Heart left ventricle (tissue), 16 donors: ENCODE data around the gene RNASE8. TPM values are rescaled to one million over a fixed set of nuclear protein-coding genes. Genes with fewer than 3 reads are reported as not detected.

Source experiments
- ATAC-seq, 4 donors: fragments of 200-7000 bp; cut with Tn5 transposase; one replicate each; pipeline ENCODE4 v1.9.1; 2020 to 2022; ENCODE audit warnings: moderate library complexity in 4 of 4, mild to moderate bottlenecking in 3 of 4, moderate number of reproducible peaks in 1 of 4
- DNase-seq, 5 donors: peaks; one replicate each; pipeline ENCODE4 v3.0.0-alpha.2; 2020
- H3K27ac ChIP-seq, 12 donors: fragments of 200-600 bp; sonication (generic) in 4 of 12; one replicate each; pipeline versions ENCODE4 v1.5.0 to v1.8.0; 2016 to 2022; ENCODE audit warnings: mild to moderate bottlenecking in 2 of 12
- H3K27me3 ChIP-seq, 9 donors: fragments of 200-600 bp; sonication (generic) in 2 of 9; one replicate each; pipeline versions ENCODE4 v1.5.1 to v1.8.0; 2016 to 2022; ENCODE audit warnings: mild to moderate bottlenecking in 3 of 9
- H3K36me3 ChIP-seq, 9 donors: fragments of 200-600 bp; sonication (generic) in 2 of 9; one replicate each; pipeline versions ENCODE4 v1.5.0 to v1.8.0; 2018 to 2022; ENCODE audit warnings: mild to moderate bottlenecking in 2 of 9
- H3K4me1 ChIP-seq, 12 donors: fragments of 200-600 bp; sonication (generic) in 4 of 12; one replicate each; pipeline versions ENCODE4 v1.5.0 to v1.8.0; 2016 to 2022; ENCODE audit warnings: mild to moderate bottlenecking in 3 of 12
- H3K4me3 ChIP-seq, 12 donors: fragments of 200-600 bp; sonication (generic) in 4 of 12; one replicate each; pipeline versions ENCODE4 v1.5.0 to v1.8.0; 2017 to 2022; ENCODE audit warnings: mild to moderate bottlenecking in 9 of 12, moderate library complexity in 4 of 12
- H3K9me3 ChIP-seq, 12 donors: fragments of 200-600 bp; sonication (generic) in 4 of 12; one replicate each; pipeline versions ENCODE4 v1.5.0 to v1.8.0; 2016 to 2022; ENCODE audit warnings: mild to moderate bottlenecking in 1 of 12
- POLR2A ChIP-seq, 2 donors: fragments of 450-650 bp; IDR thresholded peaks; one replicate each; pipeline ENCODE4 v1.6.1; 2017; ENCODE audit warnings: antibody characterized with exemption in 2 of 2, mild to moderate bottlenecking in 2 of 2, moderate library complexity in 2 of 2
- WGBS, 4 donors: extraction: QIAGEN DNeasy Blood & Tissue Kit in 2 of 4; methylation state at CpG; one replicate each; pipeline versions ENCODE4 v1.1.5 to v1.1.7; 2013 to 2018; 5-methylcytosine and 5-hydroxymethylcytosine counted together
- intact Hi-C, 10 donors: fragments of 100-400 bp; cut with DNase I; formaldehyde crosslinking; loops; one replicate each; pipeline versions ENCODE4 v1.11.1 to v1.14.2; 2022
- polyA plus RNA-seq, 2 donors: library from polyadenylated mRNA; stranded (reverse); fragments of 200-250 nt; gene quantifications; one replicate each; pipeline ENCODE4 v1.2.3, GENCODE V29; 2013
- total RNA-seq, 9 donors: library from RNA; depleted of rRNA in 2 of 9; stranded (reverse); fragments of >200 nt in 2 of 9; fragmentation: NEBNext Ultra II Directional in 3 of 9; extraction: Animal tissue kit (Norgen Biotek cat#: 25700) in 3 of 9; gene quantifications; one replicate each; pipeline versions ENCODE4 v1.1.0 to v1.2.4, GENCODE V29; 2016 to 2023
- TF ChIP-seq, protein P1 (sequence below), 12 donors: fragments of 200-600 bp; sonication (generic) in 4 of 12; IDR thresholded peaks; one replicate each; pipeline versions ENCODE4 v1.5.0 to v1.8.0; 2018 to 2022; ENCODE audit warnings: antibody characterized with exemption in 12 of 12, mild to moderate bottlenecking in 5 of 12
- donor health status: ischemic (EF 13 %, LVEDD 7.1; RV severe dilation, severe dysfunction).
- donor health status: healthy with polysubstance abuse.
- donor health status: DM: no; HTN: yes; CAD: no.
- donor health status: DM: no; HTN: no; CAD: no.
- donor health status: ischemic (EF 25% LVEDD 6.9; RV normal size, moderate dysfunction).
- donor health status: ischemic (EF 25% LVEDD 5.7; RV mildly dilated, moderate dysfunction).
- donor health status: healthy.
- donor health status: DM: yes; HTN: yes; CAD: no.
- donor health status: ischemic (EF 35%, LVEDD 5.7; RV mildly dilated, moderate dysfunction).
- donor health status: nonischemic (EF 11% LVEDD 7.7; RV severe dilation, severe dysfunction).
- donor health status: DM: yes; HTN: yes; CAD: no.
- donor health status: PGD.
- donor health status: ischemic (EF 29% LVEDD 5.4; RV normal size, mild dysfunction).
- donor health status: nonischemic (EF 23%, LVEDD 6.1; RV moderate dilation, normal function).

Gene RNASE8
- total and polyA plus RNA-seq, 11 donors, result not detected

DNA sequence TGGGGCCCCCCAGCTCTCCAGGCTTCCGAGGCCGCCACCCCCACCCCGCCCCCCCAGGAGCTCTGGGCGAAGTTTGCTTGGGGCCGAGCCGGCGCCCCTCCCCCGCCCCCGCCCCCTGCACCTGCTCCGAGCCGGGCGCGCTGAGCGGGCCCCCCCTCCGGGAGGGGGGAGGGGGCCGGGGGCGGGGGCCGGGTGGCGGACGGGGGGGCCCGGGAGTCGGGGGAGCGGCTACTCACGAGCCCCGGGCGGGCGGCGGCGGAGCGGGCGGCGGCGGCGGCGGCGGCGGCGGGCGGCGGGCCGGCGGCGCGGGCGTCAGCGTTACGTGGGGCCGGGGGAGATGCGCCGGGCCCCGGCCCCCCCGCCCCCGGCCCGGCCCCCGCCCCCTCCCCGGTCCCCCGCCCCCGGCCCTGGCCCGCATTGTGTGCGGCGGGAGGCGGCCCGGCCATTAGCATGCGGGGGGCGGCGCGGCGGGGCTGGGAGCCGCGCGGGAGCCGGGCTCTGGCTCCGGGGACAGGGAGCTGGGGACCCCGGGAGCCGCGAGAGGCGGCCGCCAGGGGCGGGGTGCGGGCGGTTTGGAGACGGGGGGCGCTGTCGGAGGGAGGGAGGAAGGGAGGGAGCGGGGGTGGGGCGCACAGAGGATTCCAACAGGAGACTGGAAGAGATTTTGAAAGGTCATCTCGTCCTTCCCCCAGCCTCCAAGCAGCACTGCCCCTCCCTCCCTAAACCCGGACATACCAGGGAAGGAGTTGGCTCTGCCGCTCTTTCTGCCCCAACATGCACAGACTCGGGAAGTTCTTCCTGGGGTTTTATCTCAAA is 40.7 kb downstream of the RNASE8 start, which contains the start of gene ZNF219:
TSS of gene ZNF219 (minus strand) at position 580 of the 816 bp plus-strand sequence. CDS start 5,064 bp downstream, outside the sequence.
- Histone ChIP-seq H3K36me3 (peaks cover 0 to 2% (median 0%) of the 10 kb centered on the region in 9 donors), H3K9me3 (no peaks in the 10 kb centered on the region), H3K4me1 (peaks cover 0 to 44% (median 23%) of the 10 kb centered on the region in 12 donors), H3K4me3 (peak within 1 kb of the TSS; percentile 40 to 86 (median 65)), H3K27me3 (no peaks in the 10 kb centered on the region), H3K27ac (peak within 1 kb of the TSS; percentile 76 to 94 (median 88))
- intact Hi-C loops, result loop anchor here in 2 of 10 donors (10.0 kb wide), 1 partner anchor 483 kb away; no protein-coding TSS in a partner anchor
- peak; percentile 16 to 56 (median 50) for ATAC-seq
- DNase-seq, result peak; percentile 69 to 81 (median 74)
- WGBS, 4 donors, result 0 to 3% (median 1%) methylated on average over 6 to 83 of the region's 90 CpGs
- TF ChIP-seq POLR2A (IDR thresholded peaks at IDR 0.05), result peak in 1 of 2 donors; percentile 29
- TF ChIP-seq, protein P1, sequence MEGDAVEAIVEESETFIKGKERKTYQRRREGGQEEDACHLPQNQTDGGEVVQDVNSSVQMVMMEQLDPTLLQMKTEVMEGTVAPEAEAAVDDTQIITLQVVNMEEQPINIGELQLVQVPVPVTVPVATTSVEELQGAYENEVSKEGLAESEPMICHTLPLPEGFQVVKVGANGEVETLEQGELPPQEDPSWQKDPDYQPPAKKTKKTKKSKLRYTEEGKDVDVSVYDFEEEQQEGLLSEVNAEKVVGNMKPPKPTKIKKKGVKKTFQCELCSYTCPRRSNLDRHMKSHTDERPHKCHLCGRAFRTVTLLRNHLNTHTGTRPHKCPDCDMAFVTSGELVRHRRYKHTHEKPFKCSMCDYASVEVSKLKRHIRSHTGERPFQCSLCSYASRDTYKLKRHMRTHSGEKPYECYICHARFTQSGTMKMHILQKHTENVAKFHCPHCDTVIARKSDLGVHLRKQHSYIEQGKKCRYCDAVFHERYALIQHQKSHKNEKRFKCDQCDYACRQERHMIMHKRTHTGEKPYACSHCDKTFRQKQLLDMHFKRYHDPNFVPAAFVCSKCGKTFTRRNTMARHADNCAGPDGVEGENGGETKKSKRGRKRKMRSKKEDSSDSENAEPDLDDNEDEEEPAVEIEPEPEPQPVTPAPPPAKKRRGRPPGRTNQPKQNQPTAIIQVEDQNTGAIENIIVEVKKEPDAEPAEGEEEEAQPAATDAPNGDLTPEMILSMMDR (IDR thresholded peaks at IDR 0.05), result peak in 4 of 12 donors; percentile 7 to 19 (median 12)

DNA sequence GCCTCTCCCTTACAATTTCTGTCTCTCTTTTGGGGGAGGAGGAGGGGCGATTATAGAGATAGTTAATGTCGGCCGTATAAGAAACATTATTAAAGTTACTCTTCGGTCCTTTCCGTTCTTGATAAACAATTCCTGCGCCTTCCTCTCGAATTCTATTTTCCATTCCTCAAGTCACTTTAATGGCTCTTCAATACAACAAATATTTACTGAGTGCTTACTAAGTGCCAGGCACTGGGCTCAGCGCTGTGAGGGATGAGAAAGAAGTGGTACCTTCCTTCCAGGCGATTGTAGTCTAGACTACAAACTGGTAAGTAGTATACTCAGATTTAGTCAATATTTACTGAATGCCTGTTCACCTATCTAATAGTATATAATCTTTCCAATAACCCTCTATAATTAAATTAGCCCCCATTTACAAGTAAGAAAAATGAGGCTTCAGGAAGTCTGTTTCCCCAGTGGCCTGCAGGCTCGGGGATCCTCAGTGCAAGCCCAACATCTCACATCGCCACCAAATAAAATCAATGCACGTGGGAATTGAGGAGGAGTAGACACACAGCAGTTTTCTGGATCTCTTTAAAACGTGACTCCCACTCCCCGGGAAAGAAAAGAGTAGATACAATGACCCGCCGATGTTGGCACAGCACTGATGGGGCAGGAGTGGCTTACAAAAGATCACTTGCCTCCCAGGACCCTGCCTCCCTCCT is 41.4 kb downstream of the RNASE8 start:
- peak overlapping the region; percentile 66 to 94 (median 88) for H3K27ac ChIP-seq
- TF ChIP-seq, protein P1 (IDR thresholded peaks at IDR 0.05), result no peak
- no peak for TF ChIP-seq POLR2A (IDR thresholded peaks at IDR 0.05)
- peak overlapping the region; percentile 40 to 86 (median 65) for H3K4me3 ChIP-seq
- no peaks in the 10 kb centered on the region for H3K27me3 ChIP-seq
- peaks cover 0 to 45% (median 24%) of the 10 kb centered on the region in 12 donors for H3K4me1 ChIP-seq
- intact Hi-C loops, result loop anchor here in 2 of 10 donors (10.0 kb wide), 1 partner anchor 484 kb away; no protein-coding TSS in a partner anchor
- ATAC-seq (no peak), DNase-seq (no peak)
- no peaks in the 10 kb centered on the region for H3K36me3 ChIP-seq
- WGBS, 4 donors, result 8 to 11% (median 8%) methylated on average over 16 of the region's 16 CpGs
- no peaks in the 10 kb centered on the region for H3K9me3 ChIP-seq

DNA sequence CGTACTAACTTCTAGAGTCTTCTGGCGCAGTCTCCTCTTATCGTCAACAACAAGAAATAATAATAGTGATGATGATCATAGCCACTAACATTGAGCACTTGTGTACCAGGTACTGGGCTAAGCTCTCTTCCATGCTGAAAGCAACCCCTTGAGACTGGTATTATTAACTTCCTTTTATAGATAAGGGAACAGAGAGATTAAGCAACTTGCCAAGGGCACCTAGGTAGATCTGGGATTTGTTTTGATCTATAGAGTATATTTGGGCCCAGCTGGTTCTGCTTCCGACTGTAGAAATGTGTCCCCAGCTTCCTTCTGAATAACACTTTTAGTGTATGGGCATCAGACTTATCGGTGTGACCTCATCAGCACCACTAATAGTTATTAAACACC is 42.0 kb downstream of the RNASE8 start:
- TF ChIP-seq POLR2A (IDR thresholded peaks at IDR 0.05), result no peak
- TF ChIP-seq, protein P1 (IDR thresholded peaks at IDR 0.05), result no peak
- peak overlapping the region in 10 of 12 donors; percentile 66 to 94 (median 88) for H3K27ac ChIP-seq
- no peaks in the 10 kb centered on the region for H3K27me3 ChIP-seq
- 63 to 77% (median 70%) methylated on average over 5 of the region's 5 CpGs for WGBS, 4 donors
- H3K4me1 ChIP-seq, result peaks cover 0 to 47% (median 27%) of the 10 kb centered on the region in 12 donors
- no peaks in the 10 kb centered on the region for H3K36me3 ChIP-seq
- no peaks in the 10 kb centered on the region for H3K9me3 ChIP-seq
- intact Hi-C loops, result loop anchor here in 2 of 10 donors (10.0 kb wide), 1 partner anchor 485 kb away; no protein-coding TSS in a partner anchor
- H3K4me3 ChIP-seq, result peak overlapping the region in 5 of 12 donors; percentile 63 to 86 (median 72)
- no peak for ATAC-seq
- DNase-seq, result no peak
